Stimulated activated CD4-positive, alpha-beta T cell treated with anti-CD3 and anti-CD28 coated beads, Interleukin-15, amount 100 ng/mL, for 24 hours (primary cell): Measurements from ENCODE around the gene ZAP70.

Experiments used
- DNase-seq: peaks from one replicate; pipeline ENCODE4 v3.0.0-alpha.2; 2020

Gene ZAP70

GRCh38 chr2:97735161-97735561, 21.8 kb downstream of the ZAP70 start:
- DNase-seq, result no peak

GRCh38 chr2:97736185-97736584, 22.8 kb downstream of the ZAP70 start:
- no peak for DNase-seq

GRCh38 chr2:97736608-97737330, 23.4 kb downstream of the ZAP70 start:
- no peak for DNase-seq

GRCh38 chr2:97737421-97738178, 24.2 kb downstream of the ZAP70 start:
- DNase-seq, result no peak

GRCh38 chr2:97738179-97739019, 25.0 kb downstream of the ZAP70 start:
- DNase-seq, result no peak

- DNase-seq, result no peak
Measured at GRCh38 chr2:97739020-97739892, 25.9 kb downstream of the ZAP70 start.

- no peak for DNase-seq
Measured at GRCh38 chr2:97739893-97740245, 26.5 kb downstream of the ZAP70 start.

- peak; percentile 62 for DNase-seq
Measured at GRCh38 chr2:97740590-97741182, 27.3 kb downstream of the ZAP70 start.

- DNase-seq, result no peak
Measured at GRCh38 chr2:97741251-97741650, 27.9 kb downstream of the ZAP70 start.

- DNase-seq, result no peak
Measured at GRCh38 chr2:97741686-97742085, 28.3 kb downstream of the ZAP70 start.

GRCh38 chr2:97742381-97742847, 29.0 kb downstream of the ZAP70 start:
- DNase-seq, result peak; percentile 43

GRCh38 chr2:97743913-97744312, 30.5 kb downstream of the ZAP70 start:
- no peak for DNase-seq

GRCh38 chr2:97745474-97746174, 32.2 kb downstream of the ZAP70 start:
- DNase-seq, result peak; percentile 74

- DNase-seq, result no peak
Measured at GRCh38 chr2:97747285-97747684, 33.9 kb downstream of the ZAP70 start.

GRCh38 chr2:97747716-97748115, 34.3 kb downstream of the ZAP70 start:
- no peak for DNase-seq

GRCh38 chr2:97749581-97749980, 36.2 kb downstream of the ZAP70 start:
- no peak for DNase-seq

GRCh38 chr2:97750017-97750416, 36.6 kb downstream of the ZAP70 start:
- DNase-seq, result no peak

GRCh38 chr2:97751752-97752151, 38.4 kb downstream of the ZAP70 start:
- DNase-seq, result no peak

- no peak for DNase-seq
Measured at GRCh38 chr2:97752342-97753334, 39.3 kb downstream of the ZAP70 start.
